ENCODE measurements around the gene HDAC9.

GRCh38 chr7:18626717-18627116 is 131.2 kb downstream of the HDAC9 start:
- TF ChIP-seq, protein P1, sequence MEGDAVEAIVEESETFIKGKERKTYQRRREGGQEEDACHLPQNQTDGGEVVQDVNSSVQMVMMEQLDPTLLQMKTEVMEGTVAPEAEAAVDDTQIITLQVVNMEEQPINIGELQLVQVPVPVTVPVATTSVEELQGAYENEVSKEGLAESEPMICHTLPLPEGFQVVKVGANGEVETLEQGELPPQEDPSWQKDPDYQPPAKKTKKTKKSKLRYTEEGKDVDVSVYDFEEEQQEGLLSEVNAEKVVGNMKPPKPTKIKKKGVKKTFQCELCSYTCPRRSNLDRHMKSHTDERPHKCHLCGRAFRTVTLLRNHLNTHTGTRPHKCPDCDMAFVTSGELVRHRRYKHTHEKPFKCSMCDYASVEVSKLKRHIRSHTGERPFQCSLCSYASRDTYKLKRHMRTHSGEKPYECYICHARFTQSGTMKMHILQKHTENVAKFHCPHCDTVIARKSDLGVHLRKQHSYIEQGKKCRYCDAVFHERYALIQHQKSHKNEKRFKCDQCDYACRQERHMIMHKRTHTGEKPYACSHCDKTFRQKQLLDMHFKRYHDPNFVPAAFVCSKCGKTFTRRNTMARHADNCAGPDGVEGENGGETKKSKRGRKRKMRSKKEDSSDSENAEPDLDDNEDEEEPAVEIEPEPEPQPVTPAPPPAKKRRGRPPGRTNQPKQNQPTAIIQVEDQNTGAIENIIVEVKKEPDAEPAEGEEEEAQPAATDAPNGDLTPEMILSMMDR (IDR thresholded peaks at IDR 0.05; ENCODE audit: low read depth, low read length, poor library complexity, severe bottlenecking), result no peak
- TF ChIP-seq EZH2phosphoT487 (IDR thresholded peaks at IDR 0.05; ENCODE audit: borderline replicate concordance, low read length), result no peak

All from DOHH2 (cell line).